Measurements from ENCODE around the gene TBX4.
A peak's percentile ranks its signal among the peaks of the same experiment; 100 is the strongest.

Gene TBX4

DNA sequence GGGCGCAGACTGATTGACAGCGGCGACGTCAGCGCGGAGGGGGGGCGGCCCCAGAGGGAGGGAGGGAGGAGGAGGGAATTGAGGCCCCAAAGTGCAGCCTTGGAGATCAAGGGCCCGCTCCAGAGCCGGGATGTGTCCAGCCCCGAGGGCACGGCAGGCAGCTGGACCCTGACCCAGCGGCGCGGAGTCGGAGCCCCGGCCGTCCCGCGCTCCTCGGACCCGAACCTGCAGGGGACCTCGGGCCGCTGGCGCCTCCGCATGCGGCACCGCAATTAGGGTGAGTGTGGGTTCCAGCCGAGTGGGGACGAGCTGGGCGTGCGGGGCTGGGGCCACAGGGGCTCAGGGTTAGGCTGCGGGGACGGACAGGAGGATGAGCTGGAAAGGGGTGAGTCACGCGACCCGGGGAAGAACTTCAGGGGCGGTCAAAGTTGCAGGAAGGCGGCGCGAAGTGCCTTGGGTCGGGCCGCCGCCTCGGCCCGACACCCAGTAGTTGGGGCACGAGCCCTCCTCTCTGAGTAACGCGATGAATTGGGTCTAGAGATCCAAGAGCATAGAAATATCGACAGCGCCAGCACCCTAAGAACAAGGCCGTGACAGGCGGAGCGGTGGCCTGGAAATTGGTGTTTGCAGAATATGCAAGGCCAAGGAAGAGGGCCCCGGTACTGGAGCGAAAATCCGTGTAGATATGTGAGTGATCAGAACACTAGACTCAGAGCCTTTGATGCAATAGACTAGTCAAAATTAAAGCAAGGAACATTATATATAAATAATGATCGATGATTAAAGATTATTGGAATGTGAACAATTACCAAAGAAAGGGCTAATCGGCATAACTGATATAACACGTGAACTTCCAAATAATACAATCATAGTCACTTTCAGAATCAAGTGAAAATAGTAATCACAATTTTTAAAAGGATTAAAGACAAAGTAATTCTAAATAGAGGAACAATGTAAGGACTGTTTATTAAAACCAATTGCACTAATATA lies at the start of gene TBX4:
TBX4 (plus strand) TSS at position 122 of the 990 bp plus-strand sequence. CDS start 4,069 bp downstream, outside the sequence.
- no peak for DNase-seq

DNA sequence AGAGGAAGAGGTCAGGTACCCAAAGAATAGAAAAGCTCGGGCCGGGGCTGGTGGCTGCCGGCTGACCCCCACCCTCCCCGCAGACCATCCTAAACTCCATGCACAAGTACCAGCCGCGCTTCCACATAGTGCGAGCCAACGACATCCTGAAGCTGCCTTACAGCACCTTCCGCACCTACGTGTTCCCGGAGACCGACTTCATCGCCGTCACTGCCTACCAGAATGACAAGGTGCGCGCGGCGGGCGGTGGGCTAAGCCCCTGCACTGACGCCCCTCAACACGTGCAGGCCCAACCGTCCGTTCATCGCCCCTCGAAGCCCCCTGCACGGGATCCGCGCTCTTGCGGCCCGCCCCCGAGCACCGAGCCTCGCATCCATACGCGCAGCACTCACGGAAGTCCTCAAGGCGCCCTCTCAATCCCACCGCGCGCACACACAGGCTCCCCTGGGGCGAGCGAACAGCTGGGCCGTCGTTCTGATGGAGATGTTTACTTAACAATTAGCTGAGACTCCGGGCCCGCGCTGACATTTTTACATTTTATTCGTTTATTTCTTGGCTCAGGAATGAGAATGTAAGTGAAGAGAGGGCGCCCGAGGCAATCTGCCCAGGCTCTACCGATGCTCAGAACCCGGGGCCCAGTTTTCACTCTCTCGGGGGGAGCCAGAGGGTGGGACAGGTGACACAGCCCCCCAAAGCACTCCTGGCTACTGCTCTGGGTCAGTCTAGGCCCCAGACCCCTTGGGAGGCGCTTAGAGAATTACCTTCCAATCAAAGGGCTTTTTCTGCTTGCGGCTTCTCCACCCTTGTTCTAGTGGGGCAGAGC lies 49.0 kb upstream of the TBX4 start:
- peak; percentile 67 for DNase-seq

DNA sequence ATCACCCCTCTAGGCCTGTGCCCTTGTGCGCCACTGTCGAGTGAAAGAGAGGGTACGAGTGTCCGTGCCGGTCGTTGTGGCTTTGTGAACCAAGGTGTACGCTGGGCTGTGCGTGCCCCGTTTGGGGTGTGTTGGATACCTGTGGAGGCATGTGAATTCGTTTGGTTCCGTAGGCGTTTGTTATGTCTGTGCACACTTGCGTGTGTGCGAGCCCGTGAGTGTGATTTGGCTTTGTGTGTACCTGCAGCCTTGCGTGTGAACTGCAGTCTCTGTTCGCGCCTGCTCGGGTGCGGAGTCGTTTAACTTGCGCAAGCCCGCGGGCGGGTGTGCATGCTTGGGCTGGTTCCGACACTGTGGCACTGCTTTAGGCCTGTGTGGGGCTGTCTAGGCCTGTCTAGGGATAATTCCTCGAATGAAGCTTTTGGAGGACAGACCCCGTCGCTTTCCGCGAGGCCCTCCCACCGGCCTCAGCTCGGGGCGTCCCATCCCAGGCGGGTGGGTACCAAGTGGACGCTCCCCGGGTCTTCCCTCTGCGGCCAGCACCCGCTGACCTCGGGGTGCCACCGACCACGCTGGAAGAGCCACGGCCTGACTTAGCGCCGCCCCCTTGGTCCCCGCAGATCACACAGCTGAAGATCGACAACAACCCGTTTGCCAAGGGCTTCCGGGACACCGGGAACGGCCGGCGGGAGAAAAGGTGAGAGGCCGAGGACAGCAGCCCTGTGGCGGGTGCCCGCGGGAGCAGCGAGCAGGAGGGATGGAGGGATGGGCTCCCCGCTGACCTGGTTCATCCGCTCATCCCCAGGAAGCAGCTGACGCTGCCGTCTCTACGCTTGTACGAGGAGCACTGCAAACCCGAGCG lies 48.2 kb upstream of the TBX4 start:
- DNase-seq, result no peak

DNA sequence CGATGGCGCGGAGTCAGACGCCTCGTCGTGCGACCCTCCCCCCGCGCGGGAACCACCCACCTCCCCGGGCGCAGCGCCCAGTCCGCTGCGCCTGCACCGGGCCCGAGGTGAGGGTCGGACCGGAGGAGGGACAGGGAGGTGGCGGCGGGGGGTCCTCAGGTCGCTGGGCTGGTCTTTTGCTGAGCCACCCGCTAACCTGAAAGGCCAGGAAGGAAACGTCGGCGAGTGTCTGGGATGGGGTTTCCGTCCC lies 47.6 kb upstream of the TBX4 start:
- no peak for DNase-seq

DNA sequence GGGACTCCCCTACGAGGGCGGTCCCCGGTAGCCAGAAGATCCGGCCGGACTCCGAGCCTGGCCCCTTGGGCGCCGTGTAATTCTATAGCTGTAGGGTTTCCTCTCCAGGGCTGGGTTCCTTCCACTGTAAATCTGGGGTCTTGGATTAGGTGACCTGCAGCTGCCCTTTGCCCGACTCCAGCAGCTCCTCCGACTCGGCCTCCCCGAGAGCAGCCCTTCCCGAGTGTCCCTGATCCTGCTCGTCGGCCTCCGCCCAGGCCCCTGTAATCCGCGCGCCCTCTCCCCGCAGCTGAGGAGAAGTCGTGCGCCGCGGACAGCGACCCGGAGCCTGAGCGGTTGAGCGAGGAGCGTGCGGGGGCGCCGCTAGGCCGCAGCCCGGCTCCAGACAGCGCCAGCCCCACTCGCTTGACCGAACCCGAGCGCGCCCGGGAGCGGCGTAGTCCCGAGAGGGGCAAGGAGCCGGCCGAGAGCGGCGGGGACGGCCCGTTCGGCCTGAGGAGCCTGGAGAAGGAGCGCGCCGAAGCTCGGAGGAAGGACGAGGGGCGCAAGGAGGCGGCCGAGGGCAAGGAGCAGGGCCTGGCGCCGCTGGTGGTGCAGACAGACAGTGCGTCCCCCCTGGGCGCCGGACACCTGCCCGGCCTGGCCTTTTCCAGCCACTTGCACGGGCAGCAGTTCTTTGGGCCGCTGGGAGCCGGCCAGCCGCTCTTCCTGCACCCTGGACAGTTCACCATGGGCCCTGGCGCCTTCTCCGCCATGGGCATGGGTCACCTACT lies 47.1 kb upstream of the TBX4 start:
- no peak for DNase-seq

DNA sequence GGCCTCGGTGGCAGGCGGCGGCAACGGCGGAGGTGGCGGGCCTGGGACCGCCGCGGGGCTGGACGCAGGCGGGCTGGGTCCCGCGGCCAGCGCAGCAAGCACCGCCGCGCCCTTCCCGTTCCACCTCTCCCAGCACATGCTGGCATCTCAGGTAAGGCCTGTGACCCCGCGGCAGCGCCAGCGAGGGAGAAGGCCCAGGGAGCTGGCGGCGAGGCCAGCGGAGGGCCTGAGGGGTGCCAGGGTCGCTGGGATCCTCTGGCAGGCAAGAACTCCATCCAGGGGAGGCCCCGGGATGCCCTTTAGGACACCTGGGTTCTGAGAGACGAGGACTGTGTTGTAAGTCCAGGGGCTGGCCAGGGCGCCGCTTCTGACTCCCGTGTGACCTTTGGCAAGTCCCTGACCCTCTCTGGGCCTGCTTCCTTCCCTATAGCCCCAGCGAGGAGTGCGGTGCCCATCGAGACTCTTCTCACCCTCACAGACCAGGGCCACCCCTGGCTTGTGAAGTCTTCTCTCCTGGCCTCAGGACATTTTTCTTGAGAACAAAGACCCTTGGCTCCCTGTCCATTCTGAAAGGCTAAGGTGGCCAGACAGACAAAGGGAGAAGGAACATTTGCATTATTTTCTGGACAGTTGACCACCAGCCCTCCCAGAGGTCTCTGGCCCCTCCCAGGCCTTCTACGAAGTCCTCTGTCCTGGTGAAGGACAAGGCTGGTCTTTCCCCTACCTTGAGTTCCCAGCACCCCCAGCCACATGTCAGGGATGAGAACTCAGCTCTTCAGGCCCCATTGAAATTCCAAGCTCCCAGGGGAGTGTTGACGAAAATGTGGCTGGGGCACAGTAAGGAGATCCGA lies 46.3 kb upstream of the TBX4 start:
- no peak for DNase-seq

DNA sequence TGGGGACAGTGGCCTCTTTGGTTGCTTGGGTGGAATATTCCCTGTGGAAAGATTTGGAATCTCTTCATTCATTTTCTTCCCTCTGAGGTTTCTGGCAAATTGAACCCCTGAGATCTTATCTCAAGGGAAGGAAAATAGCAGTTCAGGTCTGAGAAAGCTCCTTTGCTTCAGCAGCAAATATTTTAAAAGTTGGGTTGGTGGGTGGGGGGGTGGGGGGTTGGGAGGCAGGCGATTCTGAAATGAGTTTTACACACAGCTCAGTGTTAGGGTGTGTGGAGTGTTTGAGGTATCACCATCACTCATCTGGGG lies 45.7 kb upstream of the TBX4 start:
- DNase-seq, result no peak

DNA sequence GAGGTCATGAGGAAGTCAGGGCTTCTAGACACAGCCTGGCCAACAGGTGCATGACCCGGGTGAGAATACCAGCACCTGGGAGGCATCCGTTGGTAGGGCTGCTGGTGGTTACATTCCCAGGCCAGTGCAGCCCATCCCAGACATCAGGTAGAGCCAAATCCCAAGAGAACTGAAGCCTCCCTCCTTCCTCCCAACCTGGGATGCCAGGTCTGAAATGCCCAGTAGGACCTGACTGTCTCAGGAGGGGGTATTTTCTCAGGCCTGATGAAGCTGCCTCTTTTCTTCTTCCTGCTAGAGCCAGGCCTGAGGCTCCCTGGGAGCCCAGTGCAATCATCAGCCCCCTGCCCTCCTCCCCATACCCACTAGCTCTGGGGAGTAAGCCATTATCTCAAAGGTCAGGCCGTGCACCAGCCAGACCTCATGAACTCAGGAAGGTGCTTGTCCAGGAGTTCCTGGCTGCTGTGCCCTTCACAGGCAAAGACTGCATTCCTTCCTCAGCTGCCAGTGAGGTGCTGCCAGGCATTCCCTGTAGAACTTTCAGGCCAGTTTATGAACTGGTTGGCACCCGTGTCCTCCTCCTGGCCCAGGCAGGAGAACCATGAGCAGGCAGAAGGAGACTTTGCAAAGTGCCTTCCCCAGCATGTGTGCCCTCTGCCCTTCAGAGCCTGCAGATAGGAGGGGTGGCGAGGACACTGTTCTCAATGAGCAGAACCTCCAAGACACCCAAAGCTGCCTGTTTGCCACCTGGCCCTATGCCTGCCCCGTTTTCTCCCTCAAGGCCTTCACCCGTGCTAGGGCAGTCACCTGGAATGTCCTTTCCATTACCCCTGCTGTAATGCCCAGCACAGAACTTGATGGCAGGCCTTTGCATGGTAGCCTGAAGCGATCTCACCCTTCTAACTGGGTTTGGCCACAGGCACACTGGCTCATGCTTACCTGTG lies 45.0 kb upstream of the TBX4 start:
- DNase-seq, result no peak

DNA sequence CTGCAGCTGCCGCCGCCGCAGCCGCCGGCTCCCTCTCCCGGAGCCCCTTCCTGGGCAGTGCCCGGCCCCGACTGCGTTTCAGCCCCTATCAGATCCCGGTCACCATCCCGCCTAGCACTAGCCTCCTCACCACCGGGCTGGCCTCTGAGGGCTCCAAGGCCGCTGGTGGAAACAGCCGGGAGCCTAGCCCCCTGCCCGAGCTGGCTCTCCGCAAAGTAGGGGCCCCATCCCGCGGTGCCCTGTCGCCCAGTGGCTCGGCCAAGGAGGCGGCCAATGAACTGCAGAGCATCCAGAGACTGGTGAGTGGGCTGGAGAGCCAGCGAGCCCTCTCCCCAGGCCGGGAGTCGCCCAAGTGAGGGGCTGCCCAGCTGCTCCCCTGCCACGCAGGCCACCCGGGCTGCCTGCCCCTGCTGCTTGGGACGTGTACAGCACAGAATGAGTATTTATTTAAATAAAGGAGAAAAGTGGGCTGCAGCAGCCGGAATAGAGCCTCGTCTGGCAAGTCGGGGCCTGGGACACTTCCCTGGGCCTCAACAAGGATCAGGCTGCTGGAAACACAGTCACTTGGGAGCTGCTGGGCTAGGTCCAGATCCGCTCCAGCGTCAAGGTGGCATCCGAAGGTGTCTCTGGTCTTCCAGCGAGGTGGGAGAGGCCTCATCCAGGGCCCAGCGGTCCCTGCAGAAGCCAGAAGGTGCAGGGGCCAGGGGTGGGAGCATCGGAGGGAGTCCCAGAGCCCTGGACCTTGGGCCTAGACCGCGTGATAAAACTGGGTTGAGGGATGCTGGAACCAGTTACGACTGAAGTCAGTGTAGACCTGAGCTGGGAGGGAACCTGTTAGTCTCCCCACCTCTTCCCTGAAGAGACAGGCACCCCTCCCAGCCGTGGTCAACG lies 43.8 kb upstream of the TBX4 start:
- DNase-seq, result no peak

DNA sequence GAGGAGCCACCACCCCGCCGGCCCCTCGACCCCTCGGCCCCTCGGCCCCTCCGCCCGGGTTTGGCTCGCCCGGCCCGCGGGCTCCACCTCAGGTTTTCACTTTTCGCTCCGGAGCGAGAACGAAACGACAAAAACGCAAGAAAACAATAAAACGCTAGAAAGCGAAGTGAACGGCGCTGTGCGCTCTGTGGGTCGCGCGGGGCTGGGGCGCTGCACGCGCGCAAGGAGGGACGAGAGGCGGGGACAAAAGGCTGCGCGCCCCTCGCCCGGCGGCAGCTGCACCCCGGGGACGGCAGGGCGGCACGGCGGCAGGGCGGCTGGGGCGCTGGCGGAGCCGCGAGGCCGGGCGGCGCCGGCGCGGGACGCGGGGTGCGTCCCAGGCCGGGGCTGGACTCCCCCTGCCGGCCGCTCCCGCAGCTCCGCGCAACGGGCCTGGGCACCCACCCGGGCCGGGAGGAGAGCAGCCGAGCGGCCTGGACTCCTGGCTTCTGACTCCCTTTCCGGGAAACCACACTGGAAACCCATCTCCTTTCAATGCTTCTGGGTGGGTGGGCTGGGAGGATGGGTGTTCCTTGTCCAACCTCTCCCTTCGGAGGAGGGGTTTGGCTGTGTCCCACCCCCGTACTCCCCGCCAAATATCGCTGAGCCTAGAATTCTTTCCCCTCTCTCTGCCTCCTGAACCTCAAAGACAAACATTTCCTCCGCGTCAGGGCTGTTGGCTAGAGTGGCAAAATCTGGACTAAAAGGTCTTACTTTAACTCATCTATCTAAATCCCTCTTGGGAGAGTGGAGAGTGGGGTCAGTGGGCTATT lies 42.7 kb upstream of the TBX4 start:
- DNase-seq, result peak; percentile 31

DNA sequence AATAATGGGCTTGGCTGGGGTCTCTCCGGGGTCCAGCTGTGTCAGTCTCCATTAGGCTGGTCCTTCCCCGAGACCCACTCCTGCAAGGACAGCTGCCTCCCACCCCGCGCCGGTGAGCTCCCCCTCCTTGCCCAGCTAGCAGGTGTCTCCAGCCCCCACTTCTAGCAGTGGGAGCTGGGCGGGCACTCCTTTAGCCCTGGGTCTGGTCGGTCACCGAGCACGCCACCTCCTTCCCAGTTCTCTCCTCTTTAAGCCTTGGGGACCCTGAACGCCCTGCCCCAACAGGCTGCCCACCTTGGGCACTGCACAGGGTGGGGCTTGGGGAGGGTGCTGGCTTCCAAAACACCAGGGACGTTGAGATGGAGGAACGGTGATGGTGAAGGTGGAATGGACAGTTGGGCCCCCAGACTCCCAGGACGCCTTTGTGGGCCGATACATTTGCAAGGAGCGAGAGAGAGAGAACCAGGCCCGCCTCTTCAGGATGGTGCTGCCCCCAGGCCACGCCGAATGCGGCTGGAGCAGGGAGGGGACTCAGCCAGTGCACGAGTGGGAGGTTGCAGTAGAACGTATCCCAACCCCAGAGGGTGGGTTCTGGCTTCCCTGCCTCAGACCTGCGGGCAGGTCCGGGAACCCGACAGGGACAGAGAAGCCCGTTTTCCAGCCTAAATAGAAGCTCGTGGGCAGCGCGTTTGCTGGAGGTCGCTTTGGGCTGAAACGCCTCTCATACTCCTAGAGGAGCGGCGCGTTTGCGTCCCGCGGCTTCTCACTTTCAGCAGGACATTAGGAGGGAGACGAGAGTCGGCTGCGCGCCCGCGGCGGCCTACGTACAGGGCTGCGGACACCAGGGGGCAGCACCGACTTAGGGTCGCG lies 41.8 kb upstream of the TBX4 start:
- peak; percentile 19 for DNase-seq

DNA sequence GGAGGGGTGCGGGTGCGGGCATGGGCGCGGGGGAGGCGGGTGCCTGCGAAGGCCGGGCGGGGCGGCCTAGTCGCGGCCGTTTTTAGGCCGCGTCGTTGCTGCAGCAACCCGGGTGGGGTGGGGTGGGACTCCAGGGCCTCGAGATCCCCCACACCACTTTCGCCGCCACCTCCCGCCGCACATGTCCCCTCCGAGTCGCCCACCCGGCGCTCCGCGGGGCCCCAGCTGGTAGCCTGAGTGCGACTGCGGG lies 41.3 kb upstream of the TBX4 start:
- DNase-seq, result no peak

DNA sequence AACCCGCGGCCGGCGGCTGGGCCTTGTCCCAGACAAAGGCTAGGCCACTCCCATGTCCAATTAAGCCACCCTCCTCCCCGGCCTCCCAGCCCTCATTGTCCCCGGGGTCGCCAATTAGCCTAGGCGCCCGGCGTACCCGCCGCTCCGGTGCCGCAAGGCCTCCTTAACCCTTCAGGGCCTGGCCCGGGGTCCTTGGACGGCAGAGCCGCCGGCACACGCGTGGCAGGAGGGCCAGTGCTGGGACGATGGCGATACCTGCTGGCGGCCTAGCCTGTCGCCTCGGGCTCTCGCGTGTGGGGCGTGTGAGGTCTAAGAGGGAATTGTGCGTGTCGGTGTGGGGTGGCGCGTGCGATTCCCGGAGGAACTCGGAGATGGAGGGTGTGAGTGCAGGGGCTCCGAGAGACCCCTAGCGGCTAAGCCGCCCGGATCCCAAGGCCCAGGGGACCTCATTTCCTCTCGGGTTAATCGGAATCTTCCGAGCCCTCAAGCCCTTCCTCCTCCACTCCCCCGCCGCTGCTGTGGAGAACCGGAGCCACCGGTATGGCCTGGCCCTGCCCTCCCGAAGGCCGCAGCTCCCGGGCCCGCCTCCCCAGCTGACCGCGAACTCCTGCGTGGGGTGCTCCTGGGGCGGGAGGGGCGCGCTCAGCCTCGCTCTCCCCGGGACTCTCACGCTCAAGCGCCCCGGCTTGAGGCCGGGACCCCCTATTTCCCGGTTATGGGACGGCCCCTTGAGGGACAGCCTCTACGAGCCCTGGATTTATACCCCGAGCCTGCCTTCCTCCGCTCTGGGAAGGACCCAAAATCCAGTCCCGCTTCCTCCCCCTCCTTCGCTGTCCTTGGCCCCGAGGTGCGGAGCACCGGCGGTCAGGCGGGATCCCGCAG lies 40.7 kb upstream of the TBX4 start:
- no peak for DNase-seq

DNA sequence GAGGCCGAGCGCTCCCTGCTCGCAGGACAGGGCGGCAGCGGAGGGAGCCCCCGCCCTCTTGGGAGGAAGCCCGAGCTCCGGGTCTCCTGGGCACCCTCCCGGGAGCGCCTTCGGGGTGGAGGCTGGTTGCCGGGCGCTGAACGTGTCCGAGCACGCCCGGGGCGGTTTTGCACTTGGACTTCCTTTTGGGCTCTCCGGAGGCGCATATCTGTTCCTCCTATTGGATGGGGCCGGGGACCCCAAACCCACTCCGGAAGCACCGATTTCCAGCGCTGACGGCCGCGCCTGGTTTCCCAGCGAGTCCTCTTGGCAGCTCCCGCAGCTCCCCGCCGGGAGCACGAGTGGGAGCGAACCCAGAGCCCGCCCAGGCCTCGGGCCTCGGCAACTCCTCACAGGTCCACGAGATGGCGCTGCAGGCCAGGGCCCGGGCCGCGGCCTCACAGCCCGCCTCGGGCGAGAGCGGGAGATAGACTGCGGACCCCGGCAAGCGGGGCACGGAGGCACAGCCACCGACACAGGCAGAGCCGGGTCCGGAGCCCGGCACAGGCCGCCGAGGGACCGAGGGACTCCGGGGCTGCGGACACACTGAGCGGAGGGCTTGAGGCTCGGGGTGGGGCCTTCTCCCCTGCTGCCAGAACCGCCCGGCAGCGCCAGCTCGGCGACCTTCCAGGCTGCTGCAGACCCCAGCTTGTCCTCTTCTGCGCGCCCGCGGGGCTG lies 39.9 kb upstream of the TBX4 start:
- peak; percentile 48 for DNase-seq

DNA sequence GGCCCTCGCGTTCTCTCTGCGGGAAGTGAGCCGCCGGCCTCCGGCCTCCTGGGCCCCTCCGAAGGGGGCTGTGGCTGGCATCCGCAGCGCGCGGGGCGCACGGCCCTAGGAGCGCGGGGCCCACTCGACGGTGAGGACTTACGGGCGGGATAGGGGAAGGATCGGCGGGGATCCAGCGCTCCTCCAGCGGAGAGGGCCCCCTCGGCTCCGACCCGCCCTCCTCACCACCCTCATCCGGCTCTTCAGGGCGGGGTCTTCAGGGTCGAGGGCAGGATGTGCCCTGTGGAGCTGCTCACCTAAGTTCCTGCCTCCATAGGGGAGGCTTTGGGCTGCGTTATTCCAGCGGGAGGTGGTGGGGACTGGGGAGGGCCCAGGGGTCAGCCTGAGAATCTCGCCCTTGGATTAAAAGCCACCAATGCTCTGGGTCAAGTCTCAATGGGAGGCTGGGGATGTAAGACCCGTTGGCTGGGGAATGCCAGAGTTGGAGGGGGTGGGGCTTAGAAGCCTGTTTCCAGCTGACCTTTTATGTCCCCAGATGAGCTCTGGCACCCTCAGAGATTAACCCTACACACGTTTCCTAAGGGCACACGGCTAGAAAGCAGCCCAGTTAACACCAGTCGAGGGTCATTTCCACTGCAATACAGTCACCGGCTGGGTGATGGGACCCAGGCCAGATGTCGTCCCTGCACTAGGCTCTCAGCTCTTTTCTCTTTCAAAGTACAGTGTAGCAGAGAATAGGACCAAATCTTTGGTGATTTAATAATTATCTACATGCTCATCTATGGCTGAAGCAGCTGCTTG lies 39.2 kb upstream of the TBX4 start:
- peak; percentile 31 for DNase-seq
